ENCODE measurements around the gene DOK3.
"Not testable (repeated sequence)": the region's sequence is repeated elsewhere in the genome, so short reads cannot be mapped to it uniquely, and the experiment has no call there.

DOK3 gene

GRCh38 chr5:177535125-177535524 lies 25.5 kb upstream of the DOK3 start:
- no peak for DNase-seq

GRCh38 chr5:177534433-177534832 lies 24.8 kb upstream of the DOK3 start:
- not testable (repeated sequence) for DNase-seq

GRCh38 chr5:177531209-177531940 lies 21.7 kb upstream of the DOK3 start:
- no peak for DNase-seq

DNA sequence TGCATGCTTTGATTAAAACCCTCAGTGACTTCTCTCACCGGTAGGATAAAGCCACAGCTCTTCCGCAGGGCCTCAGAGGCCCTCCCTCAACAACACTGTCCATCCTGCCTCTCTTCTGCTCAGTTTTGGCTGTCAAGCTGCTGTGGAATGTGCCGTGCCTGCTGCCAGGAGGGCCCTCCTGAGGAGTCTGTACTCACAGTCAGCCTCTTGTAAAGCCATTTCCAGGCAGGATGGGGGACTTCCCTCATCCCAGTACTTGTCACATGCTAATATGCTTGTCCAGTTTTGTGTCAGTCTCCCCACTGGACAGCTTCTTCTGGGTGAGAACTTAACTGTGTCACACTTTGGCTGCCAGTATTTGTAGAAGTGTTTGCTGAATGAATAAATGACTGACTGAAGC lies 21.0 kb upstream of the DOK3 start:
- no peak for DNase-seq

DNA sequence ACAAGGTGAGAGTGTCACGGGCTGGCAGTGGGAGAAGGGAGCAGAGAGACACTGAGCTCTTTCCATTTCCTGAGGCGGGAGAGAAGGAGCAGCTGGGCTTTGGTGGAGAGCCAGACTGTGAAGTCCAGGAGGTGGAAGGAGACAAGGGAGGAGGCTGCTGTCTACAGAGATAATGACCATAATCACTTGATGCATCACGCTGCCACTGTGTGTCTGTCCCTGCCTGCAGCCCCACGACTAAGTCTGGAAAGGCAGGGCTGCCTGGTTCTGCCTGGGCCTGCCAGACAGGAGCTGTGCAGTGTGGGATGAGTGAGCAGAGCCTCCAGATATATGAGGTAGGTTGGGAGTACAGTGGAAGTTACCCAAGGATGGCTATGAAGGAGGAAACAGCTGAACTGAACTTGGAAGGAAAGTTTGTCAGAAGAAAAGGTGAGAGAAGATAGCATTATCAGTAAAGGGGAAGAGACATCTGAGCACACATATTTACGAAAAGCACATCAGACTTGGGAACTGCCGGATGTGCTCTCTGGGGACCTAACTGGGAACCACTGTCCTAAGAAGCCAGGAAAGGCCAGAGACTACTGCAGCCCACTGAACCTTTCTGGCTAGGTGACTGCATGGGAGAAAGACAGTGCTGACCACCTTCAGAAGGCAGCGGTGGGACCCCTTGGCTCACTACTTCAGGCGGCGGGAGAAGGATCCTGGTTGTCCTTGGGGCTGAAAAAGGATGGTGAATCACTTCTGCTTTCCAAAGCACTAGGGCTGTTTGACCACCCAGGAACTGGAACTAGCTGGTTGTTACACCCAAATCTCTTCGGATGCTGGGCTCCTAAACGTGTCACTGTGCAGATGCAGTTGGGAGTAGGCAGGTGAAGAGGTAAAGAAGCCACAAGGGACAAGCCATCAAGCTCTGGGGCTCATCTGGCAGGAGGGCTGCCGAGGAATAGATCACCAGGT lies 19.9 kb upstream of the DOK3 start:
- no peak for DNase-seq

- DNase-seq: no peak
Observed at GRCh38 chr5:177528631-177529030, 19.0 kb upstream of the DOK3 start.

GRCh38 chr5:177527595-177527994 lies 18.0 kb upstream of the DOK3 start:
- DNase-seq: no peak

GRCh38 chr5:177526791-177527190 lies 17.2 kb upstream of the DOK3 start:
- DNase-seq: no peak

- DNase-seq: no peak
Observed at GRCh38 chr5:177526191-177526590, 16.6 kb upstream of the DOK3 start.

DNA sequence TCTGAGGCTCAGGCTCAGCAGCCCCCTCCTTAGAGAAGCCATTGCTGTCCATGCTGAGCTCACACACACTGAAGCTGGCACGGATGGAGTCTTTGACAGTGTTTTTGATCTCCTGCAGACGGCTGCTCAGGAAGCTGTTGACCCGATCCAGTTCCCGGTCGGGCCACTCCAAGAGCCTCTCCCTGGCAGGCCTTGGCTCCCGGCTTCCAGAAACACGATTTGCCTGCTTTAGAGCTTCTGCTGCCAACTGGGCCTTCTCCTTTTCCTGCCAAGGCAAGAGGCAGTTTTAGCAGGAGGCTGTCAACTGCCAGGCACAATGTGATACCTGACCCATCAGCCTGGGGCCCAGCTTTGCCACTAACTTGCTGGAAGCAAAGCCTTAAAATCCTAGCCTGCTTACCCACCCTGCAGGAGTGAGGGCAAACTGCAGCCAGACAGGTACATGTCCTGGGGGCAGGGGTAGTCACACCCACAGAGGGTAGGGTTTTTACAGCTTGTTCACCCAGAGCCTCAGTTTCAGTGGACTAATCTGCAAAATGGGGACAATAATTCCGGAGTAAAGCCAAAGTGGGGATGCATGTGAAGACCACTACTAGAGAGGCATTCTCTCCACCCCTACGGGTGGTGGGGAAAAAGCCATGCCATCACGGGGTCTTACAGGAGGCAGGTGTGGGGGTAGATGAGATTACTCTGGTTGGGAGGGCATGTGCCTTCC lies 15.5 kb upstream of the DOK3 start:
- DNase-seq: peak; percentile 37

DNA sequence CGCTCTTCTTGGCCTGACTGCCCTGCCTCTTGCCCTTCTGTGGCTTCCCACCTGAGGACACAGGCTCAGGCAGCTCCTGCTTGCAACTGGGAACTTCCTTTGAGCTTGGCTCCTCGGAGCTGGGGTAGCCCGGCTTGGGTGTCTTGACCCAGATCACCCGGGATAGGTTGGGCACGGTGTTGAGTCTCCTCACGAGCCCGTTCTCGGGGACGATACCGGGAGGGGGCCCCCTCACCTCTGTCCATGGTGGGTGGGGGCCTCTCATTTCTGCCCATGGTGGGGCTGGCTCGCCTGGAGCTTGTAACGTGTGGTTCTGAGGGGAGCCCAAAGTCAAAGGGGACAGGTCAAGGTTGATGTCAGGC lies 14.9 kb upstream of the DOK3 start:
- no peak for DNase-seq

DNA sequence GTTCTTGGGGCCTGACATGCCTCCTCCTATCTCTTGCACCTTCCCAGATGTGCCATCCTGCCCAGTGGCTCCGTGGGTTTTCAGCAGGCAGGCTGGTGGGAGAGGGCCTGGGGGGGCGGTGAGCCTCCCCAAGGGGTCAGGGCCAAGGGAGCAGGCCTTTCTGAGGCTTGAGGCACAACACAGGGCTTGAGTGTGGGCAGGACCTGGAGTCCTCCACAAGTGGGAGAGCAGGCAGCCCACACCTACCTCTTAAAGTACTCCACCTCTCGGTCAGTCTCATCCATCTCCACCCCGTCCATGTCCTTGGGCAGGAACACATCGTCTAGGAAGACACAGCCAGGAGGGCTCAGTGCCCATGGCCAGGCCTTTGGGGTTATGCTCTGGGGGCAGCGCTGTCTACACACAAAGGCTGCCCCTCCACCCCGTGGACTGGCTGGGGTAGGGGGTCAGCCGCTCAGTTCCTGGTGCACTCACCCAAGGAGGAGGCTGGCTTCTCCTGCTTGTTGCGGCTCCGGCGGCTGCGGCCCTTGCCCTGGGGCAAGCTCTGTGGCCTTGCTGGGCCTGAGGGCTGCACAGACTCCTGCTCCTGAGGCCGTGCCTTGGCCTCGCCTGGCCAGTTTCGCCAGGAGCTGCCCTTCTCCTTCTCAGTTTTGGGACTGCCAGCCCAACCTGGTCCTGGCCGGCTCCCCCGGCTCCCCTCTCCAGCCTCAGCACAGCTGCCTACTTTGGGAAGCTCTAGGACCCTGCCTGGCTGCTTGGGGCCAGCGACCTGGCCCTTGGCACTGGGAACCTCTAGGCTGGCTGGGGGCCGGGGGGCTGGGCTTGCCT lies 14.3 kb upstream of the DOK3 start:
- DNase-seq: no peak

DNA sequence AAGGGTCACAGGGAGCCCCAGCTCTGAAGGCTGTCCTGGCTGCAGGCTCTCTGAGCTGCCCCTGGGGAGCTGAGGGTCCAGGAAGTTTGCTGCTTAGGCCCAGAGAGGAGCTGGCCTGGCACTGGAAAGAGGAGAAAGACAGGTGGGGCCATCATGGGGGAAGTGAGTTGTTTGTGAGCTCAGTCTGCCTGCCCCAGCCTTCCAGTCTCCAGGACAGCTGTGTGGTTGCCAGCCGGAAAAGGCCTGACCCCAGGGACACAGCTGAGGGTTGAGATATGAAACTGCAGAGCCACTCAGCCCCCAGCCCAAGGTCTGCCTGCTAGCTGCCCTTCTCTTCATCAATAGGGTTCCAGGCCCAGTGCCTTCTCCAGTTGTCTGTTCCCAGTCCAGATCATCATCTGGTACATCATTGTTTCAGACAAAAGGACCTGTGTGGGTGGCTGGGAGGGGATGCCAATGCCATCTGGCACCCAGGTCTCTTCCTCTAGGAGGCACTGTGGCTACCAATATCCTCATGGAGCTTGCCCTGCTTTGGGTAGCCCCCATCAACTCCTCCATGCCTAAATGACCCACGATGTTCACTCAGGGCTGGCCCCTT lies 11.4 kb upstream of the DOK3 start:
- DNase-seq: no peak

GRCh38 chr5:177520271-177520670 lies 10.6 kb upstream of the DOK3 start:
- DNase-seq: no peak

GRCh38 chr5:177519463-177520235 lies 10.0 kb upstream of the DOK3 start:
- DNase-seq: no peak

GRCh38 chr5:177516601-177517568 lies 7.3 kb upstream of the DOK3 start, which contains the start of gene DDX41:
Gene DDX41, minus strand, starts transcription at chr5:177516961. Its CDS starts 16 bp downstream, at chr5:177516945.
- DNase-seq: peak; percentile 98

GRCh38 chr5:177515580-177515979 lies 6.0 kb upstream of the DOK3 start:
- DNase-seq: no peak

GRCh38 chr5:177514541-177514940 lies 4.9 kb upstream of the DOK3 start:
- no peak for DNase-seq

DNA sequence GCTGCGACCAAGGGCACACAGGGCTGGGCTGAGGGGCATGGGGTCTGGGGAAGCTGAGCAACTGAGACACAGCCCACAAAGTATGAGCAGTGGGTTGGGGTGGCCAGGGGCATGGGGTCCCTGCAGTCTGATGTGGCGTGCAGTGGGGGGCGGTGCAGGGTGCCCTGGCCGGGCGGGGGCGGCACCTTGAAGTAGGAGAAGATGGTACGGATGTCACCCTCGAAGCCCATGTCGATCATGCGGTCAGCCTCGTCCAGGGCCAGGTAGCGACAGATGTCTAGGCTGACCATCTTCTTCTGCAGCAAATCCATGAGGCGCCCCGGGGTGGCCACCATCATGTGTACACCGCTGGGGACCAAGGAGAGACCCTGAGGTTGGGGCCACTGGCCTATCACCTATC lies 3.9 kb upstream of the DOK3 start:
- DNase-seq: no peak

Data from activated effector memory CD4-positive, alpha-beta T cell treated with anti-CD3 and anti-CD28 coated beads, Interleukin-2, amount 50 U/mL, for 16 hours (primary cell).